ENCODE data around the gene ABCF3. TPM values are rescaled to one million over a fixed set of nuclear protein-coding genes. Genes with fewer than 3 reads are reported as not detected.

Gene ABCF3
- total RNA-seq, 3 donors from 2014 or later: 60.7 to 79.7 (median 72.3) TPM

GRCh38 chr3:184177767-184178306 lies 8.2 kb upstream of the ABCF3 start:
- Histone ChIP-seq H3K4me3 (no peak overlapping the region), H3K4me1 (ENCODE audit: low read depth) (peaks cover 19% of the 10 kb centered on the region), H3K9me3 (no peaks in the 10 kb centered on the region), H3K36me3 (ENCODE audit: low read depth) (peaks cover 15% of the 10 kb centered on the region)
- no peak for ATAC-seq
- intact Hi-C loops (cut with DNase I, micrococcal nuclease): no loop called here
- TF ChIP-seq CTCF (IDR thresholded peaks at IDR 0.05): no peak
- DNase-seq: no peak

- intact Hi-C loops (cut with DNase I, micrococcal nuclease): no loop called here
- Histone ChIP-seq H3K4me3 (no peak overlapping the region), H3K36me3 (ENCODE audit: low read depth) (peaks cover 17% of the 10 kb centered on the region), H3K4me1 (ENCODE audit: low read depth) (peaks cover 19% of the 10 kb centered on the region), H3K9me3 (no peaks in the 10 kb centered on the region)
- ATAC-seq (no peak), DNase-seq (no peak)
- TF ChIP-seq CTCF (IDR thresholded peaks at IDR 0.05): no peak
These were observed 7.4 kb upstream of the ABCF3 start for GRCh38 chr3:184178521-184179138.

GRCh38 chr3:184180165-184180564 lies 5.8 kb upstream of the ABCF3 start:
- no peak for DNase-seq
- Histone ChIP-seq H3K4me3 (no peak overlapping the region), H3K4me1 (ENCODE audit: low read depth) (peaks cover 19% of the 10 kb centered on the region), H3K9me3 (no peaks in the 10 kb centered on the region), H3K36me3 (ENCODE audit: low read depth) (peaks cover 19% of the 10 kb centered on the region)
- intact Hi-C loops (cut with DNase I, micrococcal nuclease): no loop called here
- TF ChIP-seq CTCF (IDR thresholded peaks at IDR 0.05): no peak
- ATAC-seq: no peak

- ATAC-seq (no peak), DNase-seq (no peak)
- Histone ChIP-seq H3K4me1 (ENCODE audit: low read depth) (peaks cover 11% of the 10 kb centered on the region), H3K4me3 (no peak overlapping the region), H3K9me3 (no peaks in the 10 kb centered on the region), H3K36me3 (ENCODE audit: low read depth) (peaks cover 19% of the 10 kb centered on the region)
- TF ChIP-seq CTCF (IDR thresholded peaks at IDR 0.05): no peak
- intact Hi-C loops (cut with DNase I, micrococcal nuclease): no loop called here
These were observed 4.4 kb upstream of the ABCF3 start for GRCh38 chr3:184181596-184181995.

- peaks cover 11% of the 10 kb centered on the region for H3K4me1 ChIP-seq (ENCODE audit: low read depth)
- no peak for TF ChIP-seq CTCF (IDR thresholded peaks at IDR 0.05)
- ATAC-seq (no peak), DNase-seq (no peak)
- peaks cover 19% of the 10 kb centered on the region for H3K36me3 ChIP-seq (ENCODE audit: low read depth)
- H3K4me3 ChIP-seq: no peak overlapping the region
- no peaks in the 10 kb centered on the region for H3K9me3 ChIP-seq
- intact Hi-C loops (cut with DNase I, micrococcal nuclease): no loop called here
These were observed 2.3 kb upstream of the ABCF3 start for GRCh38 chr3:184183679-184184078.

Measured in mucosa of descending colon (tissue), 3 donors.